ENCODE data around the gene PDE6B.

Gene PDE6B

DNA sequence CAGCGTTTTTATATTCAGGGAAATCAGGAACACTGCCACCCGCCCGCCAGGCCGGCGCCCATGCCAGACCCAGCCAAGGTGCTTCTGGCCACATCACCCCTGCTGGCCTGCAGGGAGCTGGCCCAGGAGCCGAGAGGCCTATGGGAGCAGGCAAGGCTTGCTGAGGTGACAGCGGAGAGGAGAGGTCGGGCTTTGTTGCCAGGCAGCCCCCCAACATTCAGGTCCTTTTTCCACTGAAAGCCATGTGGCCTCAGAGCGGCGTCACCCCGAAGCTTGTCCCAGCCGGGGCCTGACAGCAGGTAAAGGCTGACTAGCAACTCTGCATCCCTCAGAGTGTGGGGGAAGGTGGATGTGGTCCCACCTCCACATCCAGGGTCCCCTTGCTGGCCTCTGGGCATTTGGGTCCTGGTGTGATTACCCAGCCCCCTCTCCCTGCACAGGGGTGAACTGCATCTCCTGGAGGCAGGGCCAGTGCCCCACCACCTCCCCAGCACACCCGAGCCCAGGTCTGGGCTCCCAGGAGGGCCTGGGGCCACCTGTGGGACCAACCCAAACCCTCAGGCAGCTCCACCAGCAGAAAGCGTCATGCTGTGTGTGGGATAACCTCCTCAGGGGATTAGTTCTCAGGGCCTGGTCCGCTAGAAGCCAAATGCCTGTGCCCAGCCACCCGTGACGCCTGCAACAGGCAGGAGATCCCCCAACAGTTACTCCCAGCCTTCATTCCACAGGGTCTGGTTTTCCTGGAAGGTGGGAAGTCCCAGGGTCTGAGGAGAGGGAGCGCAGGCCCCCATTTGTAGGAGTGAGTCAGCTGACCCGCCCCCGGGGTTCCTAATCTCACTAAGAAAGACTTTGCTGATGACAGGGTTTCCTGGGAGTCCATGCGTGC lies at the start of gene PDE6B:
Gene PDE6B, plus strand, starts transcription at position 869 of the 886 bp plus-strand sequence. CDS start 54 bp downstream, outside the sequence.
- H3K9me3 ChIP-seq (ENCODE audit: insufficient read depth, low read length): peaks cover 5% of the 10 kb centered on the region; the same call in 1 of the 2 replicates

GRCh38 chr4:576245-576821 lies 49.0 kb upstream of the PDE6B start, which contains the start of gene TMEM271:
TSS of gene TMEM271 (minus strand) at chr4:576295. CDS start at chr4:576062, 233 bp downstream.
- Histone ChIP-seq H3K4me3 (ENCODE audit: insufficient read depth, low read length, poor library complexity, severe bottlenecking) (no peak within 1 kb of the TSS), H3K9me2 (replicated peaks; ENCODE audit: insufficient read depth, low read length) (no peaks in the 10 kb centered on the region), H3K79me2 (ENCODE audit: insufficient read depth, low read length) (no peaks in the 10 kb centered on the region), H3K9me3 (ENCODE audit: insufficient read depth, low read length) (no peaks in the 10 kb centered on the region), H3K9ac (ENCODE audit: low read length) (no peak within 1 kb of the TSS), H3F3A (ENCODE audit: insufficient read depth) (no peaks in the 10 kb centered on the region), H2AFZ (ENCODE audit: low read depth, low read length, severe bottlenecking) (no peak within 1 kb of the TSS), H3K27me3 (ENCODE audit: low read length) (no peaks in the 10 kb centered on the region), H3K4me2 (ENCODE audit: low read depth, low read length, poor library complexity, severe bottlenecking) (no peak within 1 kb of the TSS), H3K27ac (ENCODE audit: low read depth, low read length) (no peak within 1 kb of the TSS), H4K20me1 (ENCODE audit: low read depth, low read length) (no peaks in the 10 kb centered on the region), H3K36me3 (ENCODE audit: low read length) (no peaks in the 10 kb centered on the region)
- TF ChIP-seq, protein P1, sequence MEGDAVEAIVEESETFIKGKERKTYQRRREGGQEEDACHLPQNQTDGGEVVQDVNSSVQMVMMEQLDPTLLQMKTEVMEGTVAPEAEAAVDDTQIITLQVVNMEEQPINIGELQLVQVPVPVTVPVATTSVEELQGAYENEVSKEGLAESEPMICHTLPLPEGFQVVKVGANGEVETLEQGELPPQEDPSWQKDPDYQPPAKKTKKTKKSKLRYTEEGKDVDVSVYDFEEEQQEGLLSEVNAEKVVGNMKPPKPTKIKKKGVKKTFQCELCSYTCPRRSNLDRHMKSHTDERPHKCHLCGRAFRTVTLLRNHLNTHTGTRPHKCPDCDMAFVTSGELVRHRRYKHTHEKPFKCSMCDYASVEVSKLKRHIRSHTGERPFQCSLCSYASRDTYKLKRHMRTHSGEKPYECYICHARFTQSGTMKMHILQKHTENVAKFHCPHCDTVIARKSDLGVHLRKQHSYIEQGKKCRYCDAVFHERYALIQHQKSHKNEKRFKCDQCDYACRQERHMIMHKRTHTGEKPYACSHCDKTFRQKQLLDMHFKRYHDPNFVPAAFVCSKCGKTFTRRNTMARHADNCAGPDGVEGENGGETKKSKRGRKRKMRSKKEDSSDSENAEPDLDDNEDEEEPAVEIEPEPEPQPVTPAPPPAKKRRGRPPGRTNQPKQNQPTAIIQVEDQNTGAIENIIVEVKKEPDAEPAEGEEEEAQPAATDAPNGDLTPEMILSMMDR (IDR thresholded peaks at IDR 0.05; ENCODE audit: insufficient read depth, low read length, poor library complexity, severe bottlenecking): no peak
- no peak for TF ChIP-seq EZH2phosphoT487 (conservative IDR thresholded peaks at IDR 0.05; ENCODE audit: low read length)

More for the DNA sequence above, at the start of gene PDE6B:
- Histone ChIP-seq H4K20me1 (ENCODE audit: low read depth, low read length) (no peaks in the 10 kb centered on the region), H3K27ac (ENCODE audit: low read depth, low read length) (no peak within 1 kb of the TSS), H2AFZ (ENCODE audit: low read depth, low read length, severe bottlenecking) (no peak within 1 kb of the TSS), H3K79me2 (ENCODE audit: insufficient read depth, low read length) (no peaks in the 10 kb centered on the region), H3K4me3 (ENCODE audit: insufficient read depth, low read length, poor library complexity, severe bottlenecking) (no peak within 1 kb of the TSS), H3F3A (ENCODE audit: insufficient read depth) (no peaks in the 10 kb centered on the region), H3K9ac (ENCODE audit: low read length) (no peak within 1 kb of the TSS), H3K9me2 (replicated peaks; ENCODE audit: insufficient read depth, low read length) (no peaks in the 10 kb centered on the region), H3K36me3 (ENCODE audit: low read length) (no peaks in the 10 kb centered on the region), H3K27me3 (ENCODE audit: low read length) (no peaks in the 10 kb centered on the region), H3K4me2 (ENCODE audit: low read depth, low read length, poor library complexity, severe bottlenecking) (no peak within 1 kb of the TSS)
- TF ChIP-seq, protein P1 (IDR thresholded peaks at IDR 0.05; ENCODE audit: insufficient read depth, low read length, poor library complexity, severe bottlenecking): no peak
- TF ChIP-seq EZH2phosphoT487 (conservative IDR thresholded peaks at IDR 0.05; ENCODE audit: low read length): no peak

DNA sequence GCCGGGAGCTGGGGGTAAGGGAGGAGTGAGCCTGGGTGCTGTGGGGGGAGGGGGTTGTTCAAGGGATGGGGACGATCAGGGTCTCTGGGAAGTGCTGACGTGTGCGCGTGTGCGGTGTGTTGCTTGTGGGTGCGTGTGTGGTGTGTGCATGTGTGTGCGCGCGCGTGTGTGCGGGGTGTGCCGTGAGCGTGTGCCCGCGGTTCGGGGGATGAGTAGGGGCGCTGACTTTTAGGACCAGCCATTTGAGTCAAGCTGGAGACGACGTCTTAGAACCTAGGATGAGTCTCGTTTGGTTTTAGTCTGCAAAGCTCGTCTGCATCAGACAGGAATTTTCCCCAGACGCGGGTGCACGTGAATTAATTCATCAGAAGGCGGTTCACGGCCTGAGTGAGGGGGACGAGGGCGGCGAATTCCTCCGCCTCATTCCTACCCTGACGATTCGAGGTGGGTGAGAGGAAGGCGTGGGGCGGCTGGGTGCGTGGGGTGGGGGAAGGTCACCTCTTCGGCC lies 48.3 kb upstream of the PDE6B start:
- H3K27me3 ChIP-seq (ENCODE audit: low read length): no peaks in the 10 kb centered on the region
- H3K36me3 ChIP-seq (ENCODE audit: low read length): no peaks in the 10 kb centered on the region
- H3K79me2 ChIP-seq (ENCODE audit: insufficient read depth, low read length): no peaks in the 10 kb centered on the region
- H3K27ac ChIP-seq (ENCODE audit: low read depth, low read length): no peak overlapping the region
- H3K9ac ChIP-seq (ENCODE audit: low read length): no peak overlapping the region
- no peak for TF ChIP-seq EZH2phosphoT487 (conservative IDR thresholded peaks at IDR 0.05; ENCODE audit: low read length)
- TF ChIP-seq, protein P1 (IDR thresholded peaks at IDR 0.05; ENCODE audit: insufficient read depth, low read length, poor library complexity, severe bottlenecking): no peak
- no peak overlapping the region for H3K4me3 ChIP-seq (ENCODE audit: insufficient read depth, low read length, poor library complexity, severe bottlenecking)
- no peaks in the 10 kb centered on the region for H3K9me3 ChIP-seq (ENCODE audit: insufficient read depth, low read length)
- no peak overlapping the region for H2AFZ ChIP-seq (ENCODE audit: low read depth, low read length, severe bottlenecking)
- H3F3A ChIP-seq (ENCODE audit: insufficient read depth): no peaks in the 10 kb centered on the region
- H3K9me2 ChIP-seq (replicated peaks; ENCODE audit: insufficient read depth, low read length): no peaks in the 10 kb centered on the region
- no peaks in the 10 kb centered on the region for H4K20me1 ChIP-seq (ENCODE audit: low read depth, low read length)
- no peak overlapping the region for H3K4me2 ChIP-seq (ENCODE audit: low read depth, low read length, poor library complexity, severe bottlenecking)
